GM19455 (cell line): ENCODE measurements around the gene FUCA2.
"Not testable (repeated sequence)": the region's sequence is repeated elsewhere in the genome, so short reads cannot be mapped to it uniquely, and the experiment has no call there.

Source experiments
- ATAC-seq: cut with Tn5 transposase; IDR thresholded peaks from one replicate; pipeline ENCODE4 v1.9.1; 2021; ENCODE audit not compliant: unreplicated experiment

The FUCA2 gene

DNA sequence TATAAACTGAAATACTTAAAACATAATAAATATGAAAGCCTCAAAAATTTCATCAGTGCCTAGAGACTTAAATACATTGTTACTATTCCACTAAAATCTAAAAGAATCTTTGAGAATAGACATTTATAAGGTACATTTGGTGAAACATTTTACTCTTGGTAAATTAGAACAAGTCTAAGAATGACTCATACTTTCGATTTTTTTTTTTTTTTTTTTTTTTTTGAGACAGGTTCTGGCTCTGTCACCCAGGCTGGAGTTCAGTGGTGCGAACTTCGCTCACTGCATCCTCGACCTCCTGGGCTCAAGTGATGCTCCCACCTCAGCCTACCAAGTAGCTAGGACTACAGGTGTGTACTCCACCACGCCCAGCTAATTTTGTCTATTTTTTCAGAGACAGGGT lies 6.4 kb downstream of the FUCA2 start:
- ATAC-seq = no peak

DNA sequence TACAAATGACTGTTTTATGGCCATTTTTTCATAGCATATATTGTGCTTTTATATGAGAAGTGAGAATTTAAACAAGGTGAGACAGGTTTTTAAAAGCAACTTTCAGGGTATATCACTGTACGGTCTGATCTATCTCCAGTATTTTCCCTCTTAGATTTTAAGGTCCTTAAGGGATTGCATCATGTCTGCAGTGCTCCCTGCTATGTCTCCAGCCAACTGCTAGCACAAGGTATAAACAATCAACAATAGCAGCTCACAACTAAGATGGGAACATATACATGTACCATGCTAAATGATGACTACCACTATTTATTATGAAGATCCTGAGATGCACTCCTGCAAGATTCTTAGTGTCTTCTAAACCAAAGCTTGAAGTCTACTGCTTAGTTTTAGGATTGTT lies 7.2 kb downstream of the FUCA2 start:
- ATAC-seq = no peak

DNA sequence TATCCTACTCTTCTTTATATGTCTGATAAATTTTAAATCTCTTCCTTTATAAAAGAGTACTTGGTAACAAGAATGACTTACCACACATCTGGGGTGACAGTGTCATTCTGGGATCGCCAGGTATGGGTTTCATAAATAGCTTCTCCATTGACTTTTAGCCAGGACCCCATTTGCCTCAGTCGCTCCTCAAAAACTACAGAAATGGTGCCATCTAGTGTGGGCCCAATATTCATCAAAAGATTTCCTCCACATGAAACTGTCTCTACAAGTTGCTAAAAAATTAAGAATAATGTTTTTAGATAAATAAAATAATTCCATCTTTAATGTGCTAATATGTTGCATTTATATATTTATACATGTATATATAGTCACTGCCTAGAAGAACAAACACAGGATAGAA lies 9.7 kb downstream of the FUCA2 start:
- ATAC-seq = no peak

DNA sequence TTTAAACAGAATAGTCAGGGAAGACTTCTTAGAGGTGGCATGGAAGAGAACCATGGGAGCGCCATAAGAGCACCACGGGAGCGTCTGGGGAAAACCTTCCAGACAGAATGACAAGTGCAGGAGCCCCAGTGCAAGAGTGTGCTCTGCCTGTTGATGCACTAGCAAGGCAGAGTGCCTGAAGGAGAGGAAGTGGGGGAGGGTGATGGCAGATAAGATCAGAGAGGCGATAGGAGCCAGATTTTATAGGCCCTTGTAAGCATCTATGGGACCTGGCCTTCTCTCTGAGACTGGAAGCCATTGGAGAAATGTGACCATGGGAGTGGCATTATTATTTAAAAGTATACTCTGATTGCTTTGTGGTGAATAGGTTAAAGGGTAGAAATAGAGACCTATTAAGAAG lies 13.1 kb downstream of the FUCA2 start:
- ATAC-seq = no peak

DNA sequence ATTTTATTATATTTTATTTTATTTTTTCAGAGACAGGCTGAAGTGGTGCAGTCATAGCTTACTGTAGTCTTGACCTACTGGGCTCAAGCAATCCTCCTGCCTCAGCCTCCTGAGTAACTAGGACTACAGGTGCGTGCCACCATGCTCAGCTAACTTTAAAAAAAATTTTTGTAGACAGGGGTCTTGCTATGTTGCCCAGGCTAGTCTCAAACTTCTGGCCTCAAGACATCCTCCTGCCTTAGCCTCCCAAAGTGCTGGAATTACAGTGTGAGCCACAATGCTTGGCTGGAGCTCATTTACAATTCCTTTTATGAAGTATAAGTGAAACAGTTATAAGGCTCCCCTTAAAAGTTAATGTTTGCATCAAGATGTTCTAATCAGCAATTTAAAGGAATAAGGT lies 14.5 kb downstream of the FUCA2 start:
- ATAC-seq = no peak

DNA sequence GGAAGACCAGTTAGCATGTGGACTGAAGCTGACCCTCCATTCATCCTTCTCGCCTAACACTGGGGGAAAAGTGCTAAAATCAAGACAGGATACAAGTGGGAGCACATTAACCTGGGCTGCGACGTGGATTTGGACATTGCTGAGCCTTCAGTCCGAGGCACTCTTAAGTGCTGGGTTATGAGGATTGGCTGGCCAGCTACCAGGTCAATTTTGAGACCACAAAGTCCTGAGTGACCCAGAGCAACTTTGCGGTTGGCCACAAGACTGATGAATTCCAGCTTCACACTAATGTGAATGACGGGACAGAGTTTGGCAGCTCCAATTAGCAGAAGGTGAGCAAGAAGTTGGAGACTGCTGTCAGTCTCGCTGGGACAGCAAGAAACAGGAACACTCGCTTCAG lies 20.7 kb downstream of the FUCA2 start:
- ATAC-seq = no peak

DNA sequence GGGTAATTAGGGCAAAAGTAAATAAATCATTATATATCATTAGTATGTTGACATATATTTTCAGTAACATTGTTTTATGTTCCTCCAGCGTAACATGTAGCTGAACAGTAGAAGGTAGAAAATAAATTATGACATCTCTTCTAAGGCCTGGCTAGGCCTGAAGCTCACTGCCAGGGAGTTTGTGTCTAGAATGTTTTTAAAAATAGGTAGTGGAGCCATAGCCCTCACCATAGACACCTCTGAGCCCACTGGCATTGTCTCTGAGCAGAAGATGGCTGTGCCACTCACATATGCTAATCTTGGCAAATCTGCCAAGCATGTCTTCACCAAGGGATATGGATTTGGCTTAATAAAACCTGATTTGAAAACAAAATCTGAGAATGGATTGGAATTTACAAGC lies 21.3 kb downstream of the FUCA2 start:
- ATAC-seq = no peak

DNA sequence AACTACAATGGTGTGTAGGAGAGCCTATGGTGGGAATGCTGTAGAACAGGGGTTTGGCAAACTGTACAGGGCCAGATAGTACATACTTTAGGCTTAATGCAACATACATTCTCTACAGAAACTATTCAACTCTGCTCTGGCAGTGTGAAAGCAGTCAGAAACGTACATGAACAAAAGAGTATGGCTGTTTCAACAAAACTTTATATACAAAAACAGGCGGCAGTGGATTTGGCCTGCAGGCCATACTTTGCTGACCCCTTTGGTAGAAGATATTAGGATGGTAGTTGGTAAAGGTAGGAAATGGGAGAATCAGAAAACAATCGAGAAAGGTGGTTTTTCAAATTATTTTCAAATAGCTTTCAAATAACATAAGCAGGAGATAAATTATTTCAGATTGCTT lies 24.8 kb downstream of the FUCA2 start:
- no peak for ATAC-seq

DNA sequence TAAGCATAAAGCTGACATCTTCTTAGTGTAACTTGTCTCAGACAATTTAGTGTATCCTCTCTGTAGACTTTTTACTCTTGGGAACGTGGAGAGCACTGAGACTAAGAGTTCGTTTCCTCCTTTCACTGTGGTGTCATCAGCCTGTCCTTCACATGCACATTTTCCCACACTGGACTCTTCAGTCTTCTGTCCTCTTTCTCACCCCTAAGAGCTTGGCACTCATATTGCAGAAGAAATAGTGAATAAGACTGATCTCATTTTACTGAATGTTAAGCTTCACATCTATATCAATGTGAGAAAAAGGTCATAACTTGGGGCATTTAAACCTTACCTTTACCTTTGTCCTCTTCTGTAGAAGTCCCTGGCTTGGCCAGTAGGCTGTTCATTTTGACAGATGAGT lies 25.6 kb downstream of the FUCA2 start:
- ATAC-seq = no peak

DNA sequence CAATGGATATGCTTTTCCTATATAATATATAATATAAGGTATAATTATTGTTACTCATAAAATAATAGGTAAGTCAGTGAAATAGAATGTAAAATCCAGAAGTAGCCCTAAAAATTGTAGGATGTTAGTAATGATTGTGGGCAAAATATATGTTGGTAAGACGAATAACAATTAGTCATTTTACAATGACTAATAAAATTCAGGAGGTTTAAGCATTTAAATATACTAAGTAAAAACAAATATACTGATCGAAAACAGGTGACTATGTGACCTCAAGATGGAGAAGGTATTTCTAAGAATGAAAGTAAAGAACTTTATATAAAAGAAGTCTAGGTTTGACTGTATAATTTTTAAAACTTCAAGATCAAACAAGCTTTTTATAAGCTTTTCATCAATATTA lies 28.9 kb downstream of the FUCA2 start:
- no peak for ATAC-seq

DNA sequence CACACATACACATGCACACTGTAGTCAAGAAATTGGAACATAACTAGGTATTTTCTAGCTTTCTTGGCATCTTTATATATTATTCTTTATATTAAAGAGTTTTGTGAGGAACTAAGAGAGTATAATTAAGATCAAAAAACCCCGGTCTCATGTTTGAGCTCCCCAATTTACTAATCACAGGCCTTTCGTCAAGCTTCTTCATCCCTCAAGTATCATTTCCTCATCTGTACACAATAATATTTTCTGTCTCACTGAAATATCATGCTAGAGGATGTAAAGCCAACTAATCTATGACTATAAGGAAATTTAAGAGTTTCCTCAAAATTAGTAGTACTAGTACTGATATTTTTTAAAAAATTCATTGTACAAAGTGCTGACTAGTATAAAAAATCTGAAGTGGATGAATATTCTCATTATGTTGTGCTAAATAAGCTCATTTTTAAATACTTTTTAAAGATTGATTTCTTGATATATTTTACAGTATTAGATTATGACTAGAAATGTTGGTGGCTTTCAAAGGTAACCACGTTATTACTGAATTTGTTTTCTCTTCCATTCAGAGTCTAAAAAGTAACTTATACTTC lies 32.9 kb downstream of the FUCA2 start:
- no peak for ATAC-seq

DNA sequence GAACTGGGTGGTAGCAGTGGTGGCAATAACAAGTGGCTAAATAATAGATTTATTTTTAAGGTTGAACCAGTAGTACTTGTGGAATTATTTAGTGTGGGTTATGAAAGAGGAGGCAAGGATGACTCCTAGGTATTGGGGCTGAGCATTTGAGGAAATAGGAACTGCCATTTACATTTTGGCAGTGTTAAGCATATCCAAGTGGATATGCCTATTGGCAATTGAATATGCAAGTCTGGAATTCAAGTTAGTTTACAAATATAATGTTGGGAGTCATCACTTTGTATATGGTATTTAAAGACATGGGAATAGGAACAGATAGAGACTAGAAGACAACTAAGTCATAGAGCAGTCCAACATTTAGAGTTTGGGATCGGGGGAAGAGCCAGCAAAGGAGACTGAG lies 35.0 kb downstream of the FUCA2 start:
- ATAC-seq = no peak

DNA sequence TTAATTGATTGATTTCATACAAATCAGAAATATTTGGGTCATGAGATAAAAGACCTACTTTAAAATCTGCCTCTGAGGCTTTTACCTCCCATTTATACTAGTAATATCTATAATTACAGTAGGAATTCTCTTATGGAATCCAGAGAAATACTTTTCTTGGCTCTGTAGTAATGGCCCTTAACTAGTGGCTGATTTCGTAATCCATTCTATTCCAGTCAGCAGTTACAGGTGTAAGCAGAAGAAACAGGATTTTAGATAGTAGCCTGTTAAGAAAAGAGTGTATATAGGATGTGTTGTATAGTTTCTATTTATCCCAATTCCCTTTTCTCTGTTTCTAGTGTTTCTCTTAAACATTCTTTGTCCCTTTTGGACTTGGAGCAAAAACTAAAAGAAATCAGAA lies 39.7 kb downstream of the FUCA2 start:
- ATAC-seq = no peak

DNA sequence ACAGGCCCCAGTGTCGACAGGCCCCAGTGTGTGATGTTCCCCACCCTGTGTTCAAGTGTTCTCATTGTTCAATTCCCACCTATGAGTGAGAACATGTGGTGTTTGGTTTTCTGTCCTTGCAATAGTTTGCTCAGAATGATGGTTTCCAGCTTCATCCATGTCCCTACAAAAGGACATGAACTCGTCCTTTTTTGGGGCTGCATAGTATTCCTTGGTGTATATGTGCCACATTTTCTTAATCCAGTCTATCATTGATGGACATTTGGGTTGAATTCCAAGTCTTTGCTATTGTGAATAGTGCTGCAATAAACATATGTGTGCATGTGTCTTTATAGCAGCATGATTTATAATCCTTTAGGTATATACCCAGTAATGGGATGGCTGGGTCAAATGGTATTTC lies 42.7 kb downstream of the FUCA2 start:
- not testable (repeated sequence) for ATAC-seq

DNA sequence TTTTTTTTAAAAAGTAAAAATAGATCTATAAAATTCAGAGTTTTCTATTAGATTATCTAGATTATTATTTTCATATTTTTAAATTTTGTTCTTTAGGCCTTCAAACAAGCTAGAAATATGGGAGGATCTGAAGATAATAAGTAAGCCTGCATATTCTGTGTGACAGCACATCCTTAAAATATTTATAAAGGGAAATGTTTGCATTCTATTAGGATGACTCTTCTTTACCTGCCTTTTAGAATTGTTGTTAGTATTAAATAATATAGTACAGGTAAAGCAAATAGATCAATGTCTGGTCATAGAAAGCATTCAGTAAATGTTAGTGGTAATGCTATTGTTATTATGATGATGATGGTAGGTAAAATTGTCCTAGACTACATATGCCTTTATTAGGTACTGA lies 43.5 kb downstream of the FUCA2 start:
- ATAC-seq = no peak

DNA sequence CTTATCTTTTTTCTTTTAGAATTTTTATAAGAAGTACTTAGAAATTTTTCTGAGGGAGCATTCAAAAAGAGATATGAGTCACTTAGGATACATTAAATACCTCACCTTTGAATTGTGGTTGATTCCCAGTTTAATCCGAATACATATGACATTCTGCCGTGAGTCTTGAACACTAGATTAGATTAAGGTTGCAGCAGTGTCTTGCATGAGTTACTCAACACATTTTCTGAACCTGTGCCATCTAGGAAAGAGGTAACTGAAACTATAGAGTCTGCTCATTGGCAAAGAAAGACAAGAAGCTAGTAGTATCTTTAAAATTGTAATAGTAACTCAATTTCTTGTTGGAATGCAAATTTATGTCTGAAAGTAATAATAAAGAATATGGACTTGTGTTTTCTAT lies 46.0 kb downstream of the FUCA2 start:
- ATAC-seq = no peak

DNA sequence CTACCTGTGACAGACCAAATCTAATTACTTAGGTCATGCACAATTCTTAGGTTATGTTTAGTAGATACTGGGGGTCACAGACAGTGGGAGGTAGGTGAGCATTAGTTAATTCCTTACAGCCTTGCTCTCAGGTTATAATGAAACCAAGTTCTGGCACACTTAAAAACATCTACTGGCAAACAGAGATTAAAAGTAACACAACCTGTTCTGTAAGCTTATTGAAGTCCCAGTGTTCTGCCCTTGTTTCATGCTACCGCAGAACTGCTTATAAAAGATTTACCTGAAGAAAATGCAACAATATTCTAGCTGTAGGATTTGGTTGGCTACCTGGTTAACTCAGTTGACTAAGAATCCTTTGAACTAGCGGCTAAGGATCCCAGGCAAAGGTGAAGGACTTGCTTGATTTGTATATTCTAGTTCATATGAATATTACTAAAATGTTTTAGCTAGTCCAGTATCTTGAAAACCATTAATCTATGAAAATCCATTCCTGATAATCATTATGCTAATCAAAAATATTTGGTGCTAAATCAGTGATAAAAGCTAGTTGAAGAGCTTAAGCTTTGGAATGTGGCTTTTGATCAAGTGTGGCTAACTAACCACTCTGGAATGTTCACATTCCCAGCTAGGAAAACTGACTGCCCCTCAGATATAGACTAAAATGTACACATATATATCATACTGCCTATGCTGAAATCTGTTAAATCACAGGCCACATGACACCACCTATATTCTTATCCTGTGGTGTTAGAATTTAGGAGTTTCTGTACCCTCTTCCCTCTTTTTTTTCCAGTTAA lies 53.8 kb downstream of the FUCA2 start:
- ATAC-seq = no peak

DNA sequence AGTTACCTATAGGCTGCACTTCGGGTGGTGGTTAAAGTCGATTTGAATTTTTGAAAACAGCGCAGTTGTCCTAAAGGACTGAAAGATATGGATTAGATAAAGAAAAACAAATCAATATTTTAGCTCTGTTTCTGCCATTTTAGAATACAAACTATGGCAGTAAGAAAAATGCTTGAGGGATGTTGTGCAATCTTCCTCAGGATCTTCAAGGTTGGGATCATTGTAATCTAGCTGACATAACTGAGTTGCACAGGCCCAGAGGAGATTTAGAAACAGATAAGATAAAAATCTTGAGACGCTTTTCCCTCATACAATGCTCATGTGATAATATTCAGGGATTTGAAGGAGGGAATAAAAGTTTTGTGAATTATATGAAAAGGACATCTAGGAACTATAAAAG lies 60.0 kb downstream of the FUCA2 start:
- no peak for ATAC-seq

DNA sequence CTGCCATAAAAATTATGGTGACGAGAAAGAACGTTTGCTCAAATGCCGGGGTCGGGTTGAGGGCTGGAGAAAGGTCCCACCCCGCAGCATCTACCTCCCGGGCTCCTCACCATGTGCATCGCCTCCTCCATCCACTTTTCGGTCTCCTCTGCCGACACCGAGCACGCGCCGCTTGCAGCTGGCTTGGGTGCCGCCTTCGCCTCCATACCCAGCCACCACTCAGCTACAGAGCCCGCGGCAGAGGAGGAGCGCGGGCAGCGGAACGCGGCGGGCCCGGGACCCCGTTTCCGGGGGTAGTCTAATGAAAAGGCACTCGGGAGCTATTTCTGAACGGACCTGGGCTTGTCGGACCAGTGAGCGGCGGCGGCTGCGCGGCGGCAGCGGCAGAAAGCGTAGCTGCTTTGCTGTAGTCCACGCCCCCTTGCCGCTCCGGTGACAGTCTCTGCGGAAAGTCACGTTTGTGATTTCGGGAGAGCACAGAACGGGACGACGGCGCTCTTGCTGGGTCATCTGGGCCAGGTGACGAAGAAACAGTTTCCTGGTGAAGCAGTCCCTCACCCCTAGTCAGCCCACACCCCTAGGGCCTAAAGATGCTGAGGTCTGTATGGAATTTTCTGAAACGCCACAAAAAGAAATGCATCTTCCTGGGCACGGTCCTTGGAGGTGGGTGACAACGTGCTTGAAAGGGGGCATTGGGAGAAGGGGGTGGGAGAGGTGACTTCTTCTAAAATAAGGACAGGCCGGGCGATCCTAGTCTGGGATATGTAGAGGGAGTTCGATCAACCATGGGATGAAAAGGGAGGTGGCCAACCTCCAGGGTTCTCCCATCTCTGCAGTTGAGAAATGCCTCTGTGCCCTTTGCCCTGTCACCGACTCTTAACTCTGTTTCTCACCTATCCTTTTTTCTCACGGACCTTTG lies 60.8 kb downstream of the FUCA2 start, which contains the start of the genes ADAT2 and PEX3:
ADAT2 (minus strand) TSS at position 243 of the 919 bp plus-strand sequence; CDS start at position 206, 37 bp downstream.
PEX3 (plus strand) TSS at position 353 of the 919 bp plus-strand sequence; CDS start at position 591, 238 bp downstream.
- ATAC-seq = peak; percentile 99

DNA sequence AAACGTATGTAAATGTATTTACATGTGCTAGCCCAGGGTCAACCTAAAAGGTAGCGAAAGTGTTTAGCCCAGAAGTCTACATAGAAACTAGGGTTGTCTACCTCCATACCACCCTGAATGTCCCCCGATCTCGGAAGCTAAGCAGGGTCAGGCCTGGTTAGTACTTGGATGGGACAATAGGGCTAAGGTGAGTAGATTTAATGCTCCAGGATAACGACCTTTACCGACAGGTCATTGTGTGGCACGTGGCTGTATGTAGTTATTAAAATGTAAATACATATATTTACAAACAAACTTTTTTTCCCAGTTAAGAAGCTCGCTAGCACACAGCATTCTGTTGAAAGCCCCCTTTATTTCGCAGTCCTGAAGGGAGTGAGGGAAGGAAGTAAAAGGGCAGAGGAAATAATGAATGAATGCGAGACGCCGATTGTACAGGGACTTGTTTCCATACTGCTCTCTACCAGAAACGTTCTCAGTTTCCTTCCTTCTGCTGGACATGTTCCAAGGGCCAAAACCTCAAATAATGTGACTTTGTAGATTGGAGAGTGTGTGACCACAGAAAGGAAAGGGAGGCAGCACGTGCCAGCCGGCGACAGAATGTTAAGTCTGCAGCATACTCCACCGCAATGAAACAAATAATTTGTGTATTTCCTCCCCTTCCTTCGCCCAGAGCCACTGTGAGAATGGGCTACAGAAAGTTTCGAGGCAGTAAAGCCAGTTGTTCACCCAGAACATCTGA lies 61.6 kb downstream of the FUCA2 start:
- ATAC-seq = peak; percentile 7
